IPS DF 19.7 (cell line): ENCODE results near the gene NDUFB4.
"Not testable (repeated sequence)": the region's sequence is repeated elsewhere in the genome, so short reads cannot be mapped to it uniquely, and the experiment has no call there.

Experiments
- DNase-seq: peaks from one replicate; pipeline ENCODE4 v3.0.0-alpha.2; 2013; ENCODE audit warnings: low read depth, low spot score

Gene NDUFB4

DNA sequence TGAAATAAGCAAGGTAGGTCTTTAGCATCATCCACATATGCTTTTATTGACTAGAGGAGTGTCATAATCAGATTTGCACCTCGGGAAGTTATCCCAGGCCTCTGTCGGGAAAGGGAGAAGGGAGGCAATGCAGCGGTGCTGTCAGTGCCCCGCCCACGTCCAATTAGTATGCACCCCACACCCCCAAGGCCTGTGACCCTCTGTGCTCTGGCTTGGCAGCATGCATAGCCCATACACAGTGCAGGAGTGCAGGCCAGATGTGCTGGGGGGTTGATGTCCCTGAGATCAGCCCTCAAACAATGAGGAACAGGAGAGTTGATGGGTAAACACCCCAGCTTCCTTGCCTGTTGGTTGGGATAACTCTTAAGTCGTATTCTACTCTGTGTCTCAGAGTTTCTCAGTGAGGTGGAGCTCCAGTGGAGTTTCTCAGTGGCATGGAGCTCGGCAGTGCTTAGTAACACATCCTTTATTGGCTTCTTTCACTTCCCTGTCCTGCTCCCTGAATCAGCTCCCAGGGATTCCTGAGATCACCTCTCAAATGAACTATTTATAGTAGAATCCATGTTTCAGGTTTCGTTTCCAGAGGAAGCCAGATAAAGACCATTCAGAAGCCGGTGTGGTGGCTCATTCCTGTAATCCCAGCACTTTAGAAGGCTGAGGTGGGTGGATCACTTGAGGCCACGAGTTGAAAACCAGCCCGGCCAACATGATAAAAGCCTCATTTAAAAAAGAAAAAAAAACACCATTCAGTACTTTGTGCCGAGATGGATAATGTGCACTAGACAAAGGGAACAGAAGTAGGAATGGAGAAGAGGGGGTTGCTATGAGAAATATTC, 26.7 kb upstream of the NDUFB4 start:
- no peak for DNase-seq

DNA sequence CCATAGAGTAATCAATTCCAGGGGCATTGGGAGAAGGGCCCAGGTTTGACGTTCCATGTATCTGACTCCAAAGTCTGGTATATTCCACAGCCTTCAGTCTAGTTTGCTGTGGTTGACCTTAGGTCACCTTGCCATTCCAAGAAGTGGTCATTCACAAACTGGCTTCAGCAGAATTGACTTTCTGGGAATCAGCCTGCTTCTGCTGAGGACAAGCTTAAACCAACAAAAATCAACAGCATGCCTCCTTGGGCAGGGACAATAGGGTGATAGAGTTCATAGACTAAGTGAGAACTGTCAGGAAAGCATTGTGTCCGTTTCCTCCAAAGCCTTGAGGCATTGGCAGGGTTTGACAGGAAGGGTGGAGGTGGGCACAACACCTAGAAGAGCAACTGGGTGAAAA, 24.1 kb upstream of the NDUFB4 start:
- DNase-seq: no peak

DNA sequence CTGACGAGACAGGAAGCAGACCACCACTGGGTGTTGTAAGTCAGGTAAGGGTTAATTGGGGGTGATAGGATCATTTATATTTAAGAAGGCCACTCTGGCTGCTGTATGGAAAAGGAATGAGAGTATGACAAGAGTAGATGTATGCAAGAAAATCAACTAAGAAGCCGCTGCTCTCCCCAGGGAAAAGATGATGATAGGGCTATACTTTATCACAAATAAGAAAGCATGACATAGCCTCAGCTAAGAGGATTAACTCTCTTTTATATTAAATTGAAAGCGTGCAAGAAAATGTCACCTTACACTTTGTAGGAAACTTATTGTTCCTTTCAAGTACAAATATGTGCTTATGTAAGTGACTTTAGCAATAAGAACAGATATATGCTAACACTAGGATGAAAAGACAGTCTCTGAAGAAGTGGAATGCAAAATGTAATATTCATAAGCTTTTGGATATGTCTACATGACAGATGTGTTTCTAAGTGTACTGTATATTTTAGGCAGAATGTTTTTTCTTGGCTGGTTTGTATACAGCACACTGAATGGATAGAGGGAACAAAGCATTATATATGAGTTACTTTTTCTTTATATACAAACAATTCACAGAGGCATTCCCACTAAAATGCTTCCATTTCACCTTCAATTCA, 8.7 kb upstream of the NDUFB4 start:
- no peak for DNase-seq

DNA sequence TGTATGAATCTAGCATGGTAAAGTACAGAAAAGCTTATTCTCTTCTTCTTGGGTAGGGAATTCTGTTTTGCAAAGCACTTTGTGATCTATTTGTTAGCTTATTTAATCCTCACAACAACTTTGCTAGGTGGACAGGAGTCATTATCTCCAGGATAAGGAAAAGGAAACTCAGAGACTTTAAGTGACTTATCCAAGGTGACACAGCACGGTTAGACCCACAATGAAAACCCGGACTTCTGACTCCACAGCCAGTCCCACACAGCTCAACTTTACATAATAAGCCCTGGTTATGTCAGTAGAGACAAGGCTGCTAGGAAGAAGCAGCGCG, 384 bp upstream of the NDUFB4 start:
- no peak for DNase-seq

DNA sequence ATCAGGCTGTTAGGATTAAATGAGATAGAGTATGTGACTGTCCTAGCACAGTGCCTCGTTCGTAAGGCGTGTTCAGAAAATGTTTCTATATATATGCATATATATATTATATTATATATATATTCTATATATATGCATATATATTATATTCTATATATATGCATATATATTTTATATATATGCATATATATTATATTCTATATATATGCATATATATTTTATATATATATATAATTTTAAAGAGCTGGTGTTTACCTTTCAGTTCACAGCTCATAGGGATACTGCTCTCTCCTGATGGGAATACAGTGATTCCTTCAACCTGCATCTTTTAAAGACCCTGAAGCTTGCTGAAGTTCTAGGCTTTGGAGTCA, 702 bp downstream of the NDUFB4 start:
- DNase-seq: no peak

DNA sequence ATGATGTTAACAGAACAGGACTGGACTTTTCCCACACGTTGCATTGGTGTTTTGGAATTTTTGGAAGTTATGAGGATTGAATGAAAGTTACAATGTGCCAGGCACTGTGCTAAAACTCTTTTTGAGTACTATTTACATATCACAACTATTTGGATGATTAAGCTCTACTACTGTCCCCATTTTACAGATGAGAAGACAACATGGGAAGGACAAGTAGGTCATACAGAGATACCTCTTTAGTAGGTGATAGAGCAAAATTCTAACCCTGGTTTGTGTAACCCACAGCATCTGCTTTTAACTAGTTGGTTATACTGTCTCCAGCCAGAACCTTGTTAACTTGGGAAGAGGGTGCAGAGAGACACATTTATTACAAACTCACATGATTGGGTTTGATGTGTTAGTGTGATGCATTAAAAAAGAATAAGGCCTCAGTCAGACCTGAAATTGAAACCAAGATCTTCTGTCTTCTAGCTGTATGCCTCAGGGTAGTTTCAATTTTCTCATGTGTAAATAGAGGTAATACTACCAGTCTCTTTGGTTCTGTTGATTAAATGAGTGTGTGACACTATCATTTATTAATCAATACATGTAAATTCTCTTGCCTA, 1.4 kb downstream of the NDUFB4 start:
- no peak for DNase-seq

DNA sequence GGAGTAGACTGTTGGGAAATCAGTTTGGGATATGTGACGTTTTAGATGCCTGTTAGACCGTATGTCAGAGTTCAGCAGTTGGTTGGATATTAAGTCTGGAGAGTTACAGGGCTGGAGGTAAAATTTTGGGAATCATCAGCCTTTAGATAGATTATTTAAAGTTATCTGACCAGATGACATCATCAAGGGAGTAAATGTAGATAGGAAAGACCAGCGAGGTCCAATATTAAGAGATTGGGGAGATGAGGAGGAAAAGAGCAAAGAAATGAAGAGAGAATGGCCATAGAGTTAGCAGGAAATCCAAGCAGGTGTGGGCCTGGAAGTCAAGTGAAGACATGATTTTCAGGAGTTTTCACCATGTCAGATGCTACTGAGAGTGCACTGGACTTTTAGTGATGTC, 3.1 kb downstream of the NDUFB4 start:
- no peak for DNase-seq

DNA sequence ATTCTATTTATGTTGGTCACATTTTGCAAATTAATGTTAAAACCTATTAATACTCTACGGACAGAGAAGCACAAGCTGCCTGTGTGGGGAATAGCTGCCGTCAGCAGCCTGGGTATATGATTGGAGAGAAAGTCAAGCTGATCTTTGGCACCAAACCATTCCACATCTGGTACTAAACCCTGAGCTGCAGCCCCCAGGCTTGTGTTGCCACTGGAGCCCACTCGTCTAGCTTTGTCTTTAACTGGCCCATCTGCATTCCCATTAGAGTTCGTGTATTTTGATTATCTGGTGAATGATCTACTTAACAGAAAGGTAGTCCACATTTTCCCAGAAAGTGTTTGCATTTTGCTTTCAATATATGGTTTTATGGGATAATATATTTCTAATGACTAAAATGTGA, 5.4 kb downstream of the NDUFB4 start:
- no peak for DNase-seq

DNA sequence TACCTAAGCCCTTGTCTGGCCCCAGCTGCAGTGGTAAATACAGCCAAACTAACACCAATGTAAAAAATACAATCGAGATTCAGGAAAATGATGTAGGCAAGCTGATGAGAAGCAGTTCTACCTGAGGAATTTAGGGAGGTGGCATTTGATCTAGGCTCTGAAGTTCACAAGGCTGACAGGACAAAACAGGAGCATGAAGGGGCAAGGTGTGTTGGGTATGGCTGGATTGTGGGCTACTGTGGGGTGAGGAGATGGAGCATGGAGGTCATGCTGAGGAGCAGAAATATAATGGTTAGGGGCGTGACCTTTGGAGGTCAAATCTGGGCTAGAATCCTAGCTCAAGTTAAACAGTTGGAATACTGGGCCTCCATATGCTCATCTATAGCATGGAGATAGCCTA, 6.5 kb downstream of the NDUFB4 start:
- DNase-seq: no peak

DNA sequence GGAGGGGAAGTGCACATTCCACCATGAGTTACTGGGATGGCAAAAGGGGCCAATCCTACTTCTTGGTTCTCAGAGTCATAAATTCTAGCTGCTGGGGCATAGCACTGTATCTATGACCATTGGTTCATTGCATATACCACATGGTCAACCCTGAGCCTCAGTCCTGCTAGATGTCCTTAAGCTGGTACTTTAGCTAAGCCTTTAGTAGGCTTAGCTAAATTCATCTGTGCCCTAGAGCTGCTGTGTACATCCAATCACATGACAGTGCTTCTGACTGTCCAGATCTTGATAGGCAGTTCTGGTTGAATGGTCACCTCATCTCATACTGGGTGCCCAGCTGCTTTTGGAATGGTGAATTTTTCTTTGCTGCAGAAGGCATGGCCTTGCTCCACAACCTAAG, 8.2 kb downstream of the NDUFB4 start:
- no peak for DNase-seq

DNA sequence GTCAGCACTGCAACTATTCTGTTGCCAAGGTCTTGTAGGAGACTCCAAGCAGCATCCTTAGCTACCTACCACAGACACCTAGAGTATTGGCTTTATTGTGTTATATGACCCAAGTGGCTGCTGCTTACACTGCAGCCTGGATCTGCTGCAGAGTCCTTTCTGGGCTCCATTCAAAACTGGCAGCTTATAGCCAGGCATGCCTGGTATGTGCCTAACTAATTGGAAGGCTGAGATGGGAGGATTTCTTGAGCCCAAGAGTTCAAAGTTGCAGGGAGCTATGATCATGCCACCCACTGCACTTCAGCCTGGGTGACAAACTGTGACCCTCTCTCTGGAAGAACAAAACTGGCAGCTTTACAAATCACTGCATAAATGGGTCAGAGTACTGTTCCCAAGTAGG, 8.6 kb downstream of the NDUFB4 start:
- DNase-seq: no peak

DNA sequence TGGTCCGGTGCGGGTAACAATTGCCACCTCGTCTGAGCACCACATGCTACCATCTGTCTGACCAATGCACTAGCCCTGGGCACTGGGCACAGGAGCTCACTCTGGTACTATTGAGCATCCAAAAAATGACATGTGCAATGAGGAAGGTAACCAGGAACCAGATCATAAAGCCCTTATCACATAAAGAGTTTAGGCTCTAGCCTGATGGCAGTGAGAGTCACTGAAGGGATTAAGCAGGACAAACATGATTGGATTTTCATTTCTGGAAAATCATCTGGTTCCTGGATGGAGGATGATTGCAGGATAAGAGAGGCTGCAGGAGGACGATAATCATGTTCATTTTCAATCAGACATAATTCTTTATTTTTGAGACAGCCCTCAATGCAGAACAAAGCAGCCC, 12.4 kb downstream of the NDUFB4 start:
- DNase-seq: no peak

DNA sequence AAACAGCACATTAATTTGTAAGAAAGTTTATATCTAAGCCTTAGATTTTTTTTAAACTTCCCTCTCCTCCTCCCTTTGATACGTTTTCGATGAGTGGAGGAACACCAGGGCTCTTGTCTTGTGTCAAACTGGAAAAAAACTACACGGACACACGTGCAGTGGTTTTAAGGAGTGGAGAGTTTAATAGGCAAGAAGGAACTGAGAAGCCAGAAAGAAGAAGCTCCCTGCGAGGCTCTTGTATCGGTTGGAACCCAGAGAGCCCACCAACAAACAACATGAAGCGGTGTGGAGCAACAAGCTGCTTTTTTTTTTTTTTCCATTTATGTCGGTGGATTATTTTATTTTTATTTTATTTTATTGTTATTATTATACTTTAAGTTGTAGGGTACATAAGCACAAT, 18.6 kb downstream of the NDUFB4 start:
- DNase-seq: no peak

DNA sequence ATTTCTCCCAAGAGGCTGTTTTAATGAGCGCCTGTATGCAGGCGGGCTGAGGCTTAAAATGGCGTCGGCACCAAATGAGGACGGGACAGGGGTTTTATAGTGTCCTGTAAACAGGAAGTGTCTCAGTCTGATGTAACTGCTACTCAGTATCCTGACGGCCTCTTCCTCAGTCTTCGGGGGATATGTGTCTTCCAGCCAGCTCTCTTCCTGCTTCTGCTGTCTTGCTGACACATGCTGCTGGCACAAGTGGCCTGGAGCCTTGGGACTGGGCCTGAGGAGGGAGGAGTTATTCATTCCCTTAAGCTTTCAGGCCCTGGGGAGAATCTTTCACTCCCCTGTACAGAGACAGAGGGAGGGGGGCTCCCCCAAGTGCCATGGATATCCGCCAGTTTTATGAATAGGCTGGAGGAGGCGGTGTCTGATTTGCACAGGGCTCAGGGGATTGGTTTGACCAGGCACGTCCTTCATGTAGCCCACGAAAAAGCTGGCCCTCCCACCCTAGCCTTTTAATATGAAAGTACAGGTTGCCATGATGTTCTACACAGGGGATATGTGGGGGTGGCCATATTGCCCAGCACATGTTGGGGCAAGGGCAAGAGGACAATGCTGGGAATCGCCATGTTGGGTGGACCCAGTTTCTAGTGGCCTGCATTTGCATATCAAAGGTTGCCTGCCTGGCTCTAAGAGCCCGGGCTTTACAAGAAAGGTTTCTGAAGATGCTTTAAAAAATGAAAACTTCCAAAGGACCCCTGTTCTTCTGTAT, 19.9 kb downstream of the NDUFB4 start:
- no peak for DNase-seq

DNA sequence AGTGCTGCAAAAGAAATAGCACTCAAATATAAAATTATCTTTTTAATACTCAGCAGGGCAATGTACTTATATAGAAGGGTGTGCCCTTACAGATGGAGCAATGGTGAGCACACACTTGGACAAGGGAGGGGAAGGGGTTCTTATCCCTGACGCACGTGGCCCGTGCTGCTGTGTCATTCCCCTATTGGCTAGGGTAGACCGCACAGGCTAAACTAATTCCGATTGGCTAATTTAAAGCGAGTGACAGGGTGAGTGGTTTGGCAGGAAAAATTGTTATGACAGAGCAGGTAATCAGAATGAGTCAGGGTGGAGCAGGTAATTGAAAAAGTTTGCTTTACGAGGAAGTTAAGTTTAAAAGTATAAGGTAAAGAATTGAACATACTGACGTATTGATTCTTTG, 20.6 kb downstream of the NDUFB4 start:
- DNase-seq: not testable (repeated sequence)

DNA sequence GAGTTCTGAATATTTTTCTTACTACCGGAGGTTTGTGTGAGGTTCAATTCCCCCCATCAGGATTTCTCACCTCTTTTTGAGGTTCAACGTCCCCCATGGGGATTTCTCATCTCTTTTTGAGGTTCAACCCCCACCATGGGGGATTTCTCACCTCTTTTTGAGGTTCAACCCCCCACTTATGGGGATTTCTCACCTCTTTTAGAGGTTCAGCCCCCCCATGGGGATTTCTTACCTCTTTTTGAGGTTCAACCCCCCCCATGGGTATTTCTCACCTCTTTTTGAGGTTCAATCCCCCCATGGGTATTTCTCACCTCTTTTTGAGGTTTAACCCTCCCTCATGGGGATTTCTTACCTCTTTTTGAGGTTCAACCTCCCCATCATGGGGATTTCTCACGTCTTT, 26.3 kb downstream of the NDUFB4 start:
- DNase-seq: no peak

DNA sequence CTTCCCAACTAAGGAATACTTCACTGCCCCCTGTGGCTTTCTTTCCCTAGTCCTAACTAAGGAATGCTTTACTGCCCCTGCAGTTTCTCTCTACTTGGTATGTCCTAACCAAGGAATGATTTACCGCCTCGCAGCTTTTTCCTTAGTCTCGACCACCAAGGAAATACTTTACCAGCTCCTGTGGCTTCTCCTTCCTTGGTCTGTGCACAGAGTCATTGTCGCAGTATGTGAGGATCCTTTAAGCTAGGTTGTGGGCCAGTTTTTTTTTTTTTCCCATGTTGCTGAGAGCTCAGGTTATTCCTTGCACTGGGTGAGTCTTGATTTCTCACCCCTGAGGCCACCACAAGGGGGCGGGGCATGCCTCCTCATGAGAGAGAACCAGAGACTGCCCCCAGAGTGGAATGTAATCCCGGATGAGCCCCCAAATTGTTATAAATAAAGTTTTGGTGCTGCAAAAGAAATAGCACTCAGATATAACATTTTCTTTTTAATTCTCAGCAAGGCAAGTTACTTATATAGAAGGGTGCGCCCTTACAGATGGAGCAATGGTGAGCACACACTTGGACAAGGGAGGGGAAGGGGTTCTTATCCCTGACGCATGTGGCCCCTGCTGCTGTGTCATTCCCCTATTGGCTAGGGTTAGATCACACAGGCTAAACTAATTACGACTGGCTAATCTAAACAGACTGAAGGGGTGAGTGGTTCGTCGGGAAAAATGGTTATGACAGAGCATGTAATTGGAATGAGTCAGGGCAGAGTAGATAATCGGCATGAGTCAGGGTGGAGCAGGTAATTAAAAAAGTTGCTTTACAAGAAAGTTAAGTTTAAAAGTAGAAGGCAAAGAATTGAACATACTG, 27.0 kb downstream of the NDUFB4 start:
- DNase-seq: no peak

DNA sequence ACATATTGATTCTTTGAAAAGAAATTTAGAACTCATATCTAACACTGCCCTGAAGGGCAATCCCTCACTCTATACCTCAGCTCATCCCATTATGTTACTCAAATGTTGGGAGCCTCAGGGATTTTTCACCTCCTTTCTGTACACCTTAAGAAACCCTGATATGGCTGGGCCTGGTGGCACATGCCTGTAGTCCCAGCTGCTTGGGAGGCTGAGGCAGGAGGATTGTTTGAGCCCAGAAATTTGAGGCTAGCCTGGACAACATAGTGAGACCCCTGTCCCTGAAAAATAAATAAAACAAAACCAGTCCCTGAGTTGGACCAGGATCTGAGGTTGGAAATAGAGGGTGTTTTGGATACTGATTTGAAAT, 27.6 kb downstream of the NDUFB4 start:
- no peak for DNase-seq

DNA sequence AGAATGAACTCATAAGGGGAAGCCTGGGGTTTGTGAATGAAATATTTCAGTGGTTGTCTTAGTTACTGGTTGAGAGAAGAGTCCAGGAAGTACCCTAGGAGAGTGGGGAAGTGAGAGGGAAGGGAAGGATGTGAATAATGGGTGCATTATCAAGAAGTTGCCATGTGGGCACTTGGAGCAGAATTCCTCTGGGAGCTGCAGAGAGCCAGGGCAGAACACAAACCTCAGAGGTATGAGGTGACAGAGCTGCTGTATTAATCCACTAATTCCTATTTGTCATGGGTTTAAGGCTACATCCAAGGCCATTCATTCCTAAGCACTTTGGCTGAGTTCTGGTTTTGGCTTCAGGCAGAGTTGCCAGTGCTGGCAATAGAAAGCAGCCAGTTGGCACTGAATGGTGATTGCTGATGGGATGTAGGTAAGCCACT, 29.0 kb downstream of the NDUFB4 start:
- DNase-seq: no peak

DNA sequence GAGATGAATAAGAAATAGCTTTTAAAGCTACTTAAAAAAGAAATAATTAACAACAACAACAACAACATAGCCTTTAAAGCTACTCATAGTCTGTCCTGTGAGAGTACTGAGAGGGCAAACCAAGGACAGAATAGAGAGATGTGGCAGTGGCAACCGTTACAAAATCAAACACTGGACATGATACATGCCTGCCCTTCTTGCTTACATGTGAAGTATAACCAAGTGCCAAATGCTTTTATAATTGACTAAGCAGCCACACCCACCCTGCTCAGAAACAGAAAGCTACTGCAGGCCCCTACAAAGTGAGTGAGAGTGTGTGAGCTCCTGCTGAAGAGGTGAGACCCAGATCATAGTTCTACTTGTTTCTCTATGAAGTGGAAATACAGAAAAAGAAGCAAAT, 38.4 kb downstream of the NDUFB4 start:
- DNase-seq: no peak

DNA sequence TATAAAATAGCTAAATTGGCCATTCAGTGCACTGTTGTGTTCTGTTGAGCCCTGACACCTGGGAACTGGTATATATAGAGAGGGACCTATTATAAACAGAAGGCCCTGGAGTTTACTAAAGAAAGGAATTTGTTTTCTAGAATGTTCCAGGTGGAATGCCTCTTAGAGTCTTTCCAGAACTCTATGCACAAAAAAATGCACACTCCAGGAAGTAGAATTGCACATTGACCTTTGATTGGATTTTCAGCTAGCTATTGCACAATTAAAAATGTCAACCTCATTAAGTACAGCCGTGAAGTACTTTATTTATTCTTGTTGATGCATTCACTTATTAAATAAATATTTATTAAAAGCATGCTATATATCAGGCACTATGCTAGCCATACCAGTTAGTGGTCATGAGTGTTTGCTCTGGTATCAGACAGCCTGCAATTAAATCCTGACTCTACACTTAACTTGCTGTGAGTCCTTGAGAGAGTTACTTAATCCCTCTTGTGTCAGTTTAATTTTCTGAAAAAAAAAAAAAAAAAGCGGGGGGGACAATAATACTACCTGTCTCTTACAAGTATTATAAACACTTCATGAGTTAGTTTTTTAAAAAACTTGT, 40.8 kb downstream of the NDUFB4 start:
- DNase-seq: no peak
